Coronary artery (tissue), 2 donors: Measurements from ENCODE around the gene TOM1L1.

ENCODE experiments used
- DNase-seq: peaks from one replicate; pipeline ENCODE4 v3.0.0-alpha.2; 2017; ENCODE audit warnings: low spot score
- H3K27ac ChIP-seq, 2 donors: fragments of 200-600 bp; sonication (generic); one replicate each; pipeline ENCODE4 v1.5.1; 2016 to 2019
- H3K4me3 ChIP-seq: fragments of 200-600 bp; sonication (generic); 2 replicates; pipeline ENCODE4 v1.5.1; 2016; ENCODE audit warnings: mild to moderate bottlenecking, moderate library complexity
- CTCF ChIP-seq: fragments of 200-600 bp; sonication (generic); IDR thresholded peaks from one replicate; pipeline ENCODE4 v1.5.1; 2019; ENCODE audit warnings: antibody characterized with exemption

Gene TOM1L1

DNA sequence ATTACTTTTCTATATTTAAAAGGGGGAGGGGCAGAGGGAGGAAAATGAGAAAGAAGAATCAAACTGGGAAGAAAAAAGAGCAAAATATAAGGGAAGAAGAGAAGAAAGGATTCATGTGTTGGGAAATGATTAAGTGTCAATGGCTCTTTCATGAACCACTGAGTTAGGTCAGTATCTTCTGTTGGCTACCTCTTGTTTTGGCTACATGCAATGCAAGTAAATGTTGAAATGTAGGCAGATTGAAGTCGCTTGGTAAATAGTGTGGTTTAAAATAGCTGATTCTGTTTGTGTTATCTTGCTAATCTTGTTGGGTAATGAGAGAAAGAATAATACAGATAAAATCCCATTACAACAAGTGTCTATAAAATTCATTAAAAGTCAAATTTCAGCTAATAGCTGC, 40.6 kb downstream of the TOM1L1 start:
- DNase-seq: no peak
- H3K4me3 ChIP-seq: no peak overlapping the region
- no peak for TF ChIP-seq CTCF
- no peak overlapping the region for H3K27ac ChIP-seq

- Histone ChIP-seq H3K27ac (no peak overlapping the region), H3K4me3 (no peak overlapping the region)
- no peak for DNase-seq
- no peak for TF ChIP-seq CTCF
Observed at GRCh38 chr17:54944796-54945195, 44.1 kb downstream of the TOM1L1 start.

DNA sequence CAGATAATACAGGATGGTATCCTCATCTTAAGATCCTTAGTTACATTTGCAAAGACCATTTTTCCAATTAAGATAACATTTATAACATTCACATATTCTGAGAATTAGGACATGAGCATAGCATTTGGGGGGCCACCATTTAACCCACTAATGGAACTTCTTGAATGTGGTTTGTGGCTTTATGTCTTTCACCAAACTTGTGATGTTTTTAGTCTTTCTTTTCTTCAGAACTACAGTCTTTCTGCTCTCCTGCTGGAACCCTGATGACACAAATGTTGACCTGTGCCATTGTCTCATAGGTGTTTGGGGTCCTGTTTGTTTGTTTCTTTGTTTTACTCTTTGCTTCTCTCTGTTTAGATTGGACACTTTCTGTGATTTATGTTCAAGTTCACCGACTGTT, 44.6 kb downstream of the TOM1L1 start:
- Histone ChIP-seq H3K4me3 (no peak overlapping the region), H3K27ac (no peak overlapping the region)
- TF ChIP-seq CTCF: no peak
- DNase-seq: no peak

DNA sequence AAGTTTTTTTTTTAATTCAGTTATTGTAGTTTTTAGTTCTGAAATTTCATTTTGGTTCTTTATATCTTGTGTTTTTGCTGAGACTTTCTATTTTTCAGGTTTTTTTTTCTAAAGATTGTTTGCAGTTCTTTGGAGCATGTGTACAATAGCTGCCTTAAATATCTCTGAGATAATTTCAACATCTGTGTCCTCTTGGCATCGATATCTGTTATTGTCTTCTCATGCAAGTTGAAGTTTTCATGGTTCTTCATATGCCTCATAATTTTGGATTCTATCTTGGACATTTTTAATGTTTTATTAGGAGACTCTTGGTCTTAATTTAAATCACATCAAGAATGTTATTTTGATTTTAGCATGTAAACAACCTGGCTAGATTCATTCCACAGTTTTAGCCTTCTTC, 45.0 kb downstream of the TOM1L1 start:
- H3K27ac ChIP-seq: no peak overlapping the region
- TF ChIP-seq CTCF: no peak
- DNase-seq: no peak
- H3K4me3 ChIP-seq: no peak overlapping the region

- no peak for DNase-seq
- Histone ChIP-seq H3K4me3 (no peak overlapping the region), H3K27ac (no peak overlapping the region)
- TF ChIP-seq CTCF: no peak
Observed at GRCh38 chr17:54947396-54947795, 46.7 kb downstream of the TOM1L1 start.

- Histone ChIP-seq H3K4me3 (no peak overlapping the region), H3K27ac (no peak overlapping the region)
- TF ChIP-seq CTCF: no peak
- DNase-seq: no peak
Observed at GRCh38 chr17:54948380-54948779, 47.7 kb downstream of the TOM1L1 start.

DNA sequence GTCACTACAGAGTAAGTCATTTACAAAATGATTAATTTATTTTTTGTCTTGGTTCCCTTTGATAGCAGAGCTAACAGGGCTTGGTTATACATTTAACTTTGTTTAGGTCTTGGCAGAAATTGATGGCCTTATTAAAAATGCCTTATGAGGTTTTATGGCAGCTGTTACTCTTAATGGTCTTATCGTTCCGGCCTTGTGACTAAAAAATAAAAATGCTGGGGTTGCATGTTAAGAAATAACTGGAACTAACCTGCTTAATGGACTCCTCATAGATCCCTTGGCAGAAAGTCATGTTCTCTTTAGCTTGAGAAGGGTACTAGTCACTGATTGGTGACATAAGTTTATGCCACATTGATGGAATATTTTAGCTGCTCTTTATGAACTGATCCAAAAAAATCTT, 49.5 kb downstream of the TOM1L1 start:
- no peak for TF ChIP-seq CTCF
- DNase-seq: no peak
- no peak overlapping the region for H3K27ac ChIP-seq
- no peak overlapping the region for H3K4me3 ChIP-seq
